ENCODE measurements around the gene ATPAF2.

ATPAF2 gene

DNA sequence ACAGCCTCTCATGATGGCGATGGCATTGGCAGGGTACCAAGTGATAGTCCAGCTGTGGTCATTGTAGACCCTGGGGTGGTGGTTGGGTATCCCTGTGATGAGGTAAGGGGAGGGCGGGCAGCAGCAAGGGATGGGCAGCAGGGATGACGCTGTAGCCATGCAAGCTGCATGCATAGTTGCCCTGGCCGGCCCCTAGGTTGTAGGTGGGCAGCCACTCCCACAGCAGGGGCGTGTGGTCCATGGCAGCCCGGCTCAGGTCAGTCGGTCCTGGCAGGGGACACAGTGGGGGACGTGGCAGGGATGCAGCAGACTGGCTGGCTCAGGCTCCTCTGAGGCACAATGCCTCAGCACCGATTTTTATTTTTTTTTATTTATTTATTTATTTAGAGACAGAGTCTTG is 57.6 kb downstream of the ATPAF2 start:
- no peak for DNase-seq (ENCODE audit: low spot score)
- TF ChIP-seq, protein P1, sequence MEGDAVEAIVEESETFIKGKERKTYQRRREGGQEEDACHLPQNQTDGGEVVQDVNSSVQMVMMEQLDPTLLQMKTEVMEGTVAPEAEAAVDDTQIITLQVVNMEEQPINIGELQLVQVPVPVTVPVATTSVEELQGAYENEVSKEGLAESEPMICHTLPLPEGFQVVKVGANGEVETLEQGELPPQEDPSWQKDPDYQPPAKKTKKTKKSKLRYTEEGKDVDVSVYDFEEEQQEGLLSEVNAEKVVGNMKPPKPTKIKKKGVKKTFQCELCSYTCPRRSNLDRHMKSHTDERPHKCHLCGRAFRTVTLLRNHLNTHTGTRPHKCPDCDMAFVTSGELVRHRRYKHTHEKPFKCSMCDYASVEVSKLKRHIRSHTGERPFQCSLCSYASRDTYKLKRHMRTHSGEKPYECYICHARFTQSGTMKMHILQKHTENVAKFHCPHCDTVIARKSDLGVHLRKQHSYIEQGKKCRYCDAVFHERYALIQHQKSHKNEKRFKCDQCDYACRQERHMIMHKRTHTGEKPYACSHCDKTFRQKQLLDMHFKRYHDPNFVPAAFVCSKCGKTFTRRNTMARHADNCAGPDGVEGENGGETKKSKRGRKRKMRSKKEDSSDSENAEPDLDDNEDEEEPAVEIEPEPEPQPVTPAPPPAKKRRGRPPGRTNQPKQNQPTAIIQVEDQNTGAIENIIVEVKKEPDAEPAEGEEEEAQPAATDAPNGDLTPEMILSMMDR (IDR thresholded peaks at IDR 0.05; ENCODE audit: extremely low read depth, missing control alignments): no peak

- no peak for DNase-seq (ENCODE audit: low spot score)
- TF ChIP-seq, protein P1 (IDR thresholded peaks at IDR 0.05; ENCODE audit: extremely low read depth, missing control alignments): no peak
Observed at GRCh38 chr17:17979778-17980177, 59.2 kb downstream of the ATPAF2 start.

- TF ChIP-seq, protein P1 (IDR thresholded peaks at IDR 0.05; ENCODE audit: extremely low read depth, missing control alignments): no peak
- no peak for DNase-seq (ENCODE audit: low spot score)
Observed at GRCh38 chr17:17978481-17979424, 60.2 kb downstream of the ATPAF2 start.

- TF ChIP-seq, protein P1 (IDR thresholded peaks at IDR 0.05; ENCODE audit: extremely low read depth, missing control alignments): no peak
- no peak for DNase-seq (ENCODE audit: low spot score)
Observed at GRCh38 chr17:17976931-17977570, 61.9 kb downstream of the ATPAF2 start.

DNA sequence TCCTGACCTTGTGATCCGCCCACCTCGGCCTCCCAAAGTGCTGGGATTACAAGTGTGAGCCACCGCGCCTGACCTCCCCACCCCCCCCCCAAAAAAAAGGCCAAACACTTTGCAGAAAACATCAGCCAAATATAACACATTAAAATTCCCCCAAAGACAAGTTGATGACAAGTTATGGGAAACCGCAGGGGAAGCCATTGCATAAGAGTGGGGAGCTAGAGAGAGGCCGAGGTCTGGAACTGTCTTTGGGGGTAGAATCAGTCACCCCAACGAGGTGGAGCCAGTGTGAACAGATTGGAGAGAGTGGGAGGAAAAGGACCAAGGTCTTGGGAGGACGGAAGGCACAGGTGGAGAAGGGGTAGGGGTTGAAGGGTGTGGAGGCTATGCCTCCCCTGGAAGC is 63.5 kb downstream of the ATPAF2 start:
- TF ChIP-seq, protein P1 (IDR thresholded peaks at IDR 0.05; ENCODE audit: extremely low read depth, missing control alignments): no peak
- no peak for DNase-seq (ENCODE audit: low spot score)

- no peak for DNase-seq (ENCODE audit: low spot score)
- TF ChIP-seq, protein P1 (IDR thresholded peaks at IDR 0.05; ENCODE audit: extremely low read depth, missing control alignments): no peak
Observed at GRCh38 chr17:17972952-17973254, 66.1 kb downstream of the ATPAF2 start.
